NCI-H82 (cell line): Measurements from ENCODE around the gene SUSD4.

Experiments used
- DNase-seq: peaks from one replicate; lab custom pipeline; 2025; lab: John Stamatoyannopoulos, UW

SUSD4 gene

DNA sequence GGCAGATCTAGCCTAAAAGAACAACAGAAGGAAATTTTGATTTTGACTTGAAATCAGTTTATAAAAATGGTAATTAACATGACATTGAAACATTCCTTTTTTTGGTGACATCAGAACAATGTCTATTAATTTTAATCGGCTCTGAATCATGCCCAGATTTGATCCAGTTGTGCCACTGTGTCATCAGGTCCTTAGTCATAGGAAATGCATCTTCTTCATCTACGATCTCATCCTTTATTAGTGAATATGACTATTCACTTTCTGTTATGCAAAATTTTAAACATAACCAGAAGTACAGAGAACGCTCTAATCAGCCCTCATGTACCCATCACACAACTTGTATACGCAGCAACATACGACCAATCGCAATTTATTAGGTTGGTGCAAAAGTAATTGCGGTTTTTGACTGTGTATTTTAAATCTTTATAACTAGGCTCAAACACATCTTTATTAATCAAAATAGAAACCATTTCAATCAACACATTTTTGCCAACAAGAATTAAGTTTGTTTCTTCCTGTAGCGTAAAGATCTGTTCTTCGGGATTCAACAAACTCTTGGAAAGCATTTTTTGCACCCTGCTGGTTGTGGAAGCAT, 180.6 kb downstream of the SUSD4 start:
- DNase-seq, result no peak

DNA sequence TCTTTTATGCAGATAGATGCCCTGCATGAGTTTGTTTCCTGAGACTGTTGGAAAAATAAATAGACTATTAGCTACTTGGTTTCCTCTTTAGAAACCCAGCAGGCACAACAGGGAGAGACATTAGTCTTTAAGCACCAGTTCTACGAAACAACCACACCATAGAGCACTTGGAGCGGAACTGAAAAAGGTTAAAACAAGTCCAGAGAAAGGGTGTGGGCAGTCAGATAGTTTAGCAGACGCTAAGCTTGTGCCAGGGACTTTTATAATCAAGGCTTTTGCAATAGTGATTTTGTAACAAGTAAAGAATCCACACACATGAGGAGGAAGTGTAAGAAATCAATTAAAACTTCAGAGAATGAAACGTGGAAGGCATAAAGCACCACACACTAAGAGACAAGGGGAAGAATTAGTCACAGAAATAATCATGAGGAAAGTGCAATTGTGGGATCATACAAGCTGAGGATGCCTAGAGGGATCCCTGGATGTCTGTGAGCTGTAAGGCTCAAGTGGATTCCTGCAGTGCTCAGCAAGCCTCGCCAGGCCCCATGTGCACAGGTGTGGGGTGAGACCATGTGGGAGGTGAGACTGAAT, 183.2 kb downstream of the SUSD4 start:
- no peak for DNase-seq

DNA sequence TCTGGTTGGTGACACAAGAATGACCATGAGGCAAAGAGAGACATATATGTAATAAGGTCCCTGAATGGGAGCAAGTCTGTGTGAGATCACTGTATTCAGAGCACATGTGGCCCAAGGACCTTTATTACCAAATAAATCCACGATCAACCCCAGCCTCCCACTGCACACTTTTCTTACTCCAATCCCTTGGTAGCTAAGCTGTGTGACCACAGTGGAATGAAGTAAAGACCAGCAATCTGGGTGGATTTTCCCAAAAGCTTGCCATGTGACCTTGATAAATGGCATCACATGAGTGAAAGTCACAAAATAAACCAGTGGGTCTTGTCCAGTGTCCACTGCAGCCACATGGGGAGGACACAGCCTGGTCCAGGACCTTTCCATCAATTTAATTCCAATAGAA, 184.2 kb downstream of the SUSD4 start:
- DNase-seq, result no peak

DNA sequence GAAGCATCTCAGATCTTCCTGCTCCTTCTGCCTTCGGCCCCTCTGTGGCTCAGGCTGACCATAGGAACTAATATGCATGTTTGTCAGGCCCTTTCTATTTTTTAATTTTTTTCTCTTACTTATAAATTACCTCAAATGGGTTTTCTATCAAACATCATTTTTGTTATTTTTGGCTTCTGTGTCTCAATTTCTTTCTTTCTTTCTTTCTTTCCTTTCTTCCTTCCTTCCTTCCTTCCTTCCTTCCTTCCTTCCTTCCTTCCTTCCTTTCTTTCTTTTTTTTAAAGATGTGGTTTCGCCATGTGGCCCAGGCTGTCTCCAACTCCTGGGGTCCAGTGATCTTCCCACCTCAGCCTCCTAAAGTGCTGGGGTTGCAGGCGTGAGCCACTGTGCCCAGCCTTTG, 184.7 kb downstream of the SUSD4 start:
- DNase-seq, result no peak

DNA sequence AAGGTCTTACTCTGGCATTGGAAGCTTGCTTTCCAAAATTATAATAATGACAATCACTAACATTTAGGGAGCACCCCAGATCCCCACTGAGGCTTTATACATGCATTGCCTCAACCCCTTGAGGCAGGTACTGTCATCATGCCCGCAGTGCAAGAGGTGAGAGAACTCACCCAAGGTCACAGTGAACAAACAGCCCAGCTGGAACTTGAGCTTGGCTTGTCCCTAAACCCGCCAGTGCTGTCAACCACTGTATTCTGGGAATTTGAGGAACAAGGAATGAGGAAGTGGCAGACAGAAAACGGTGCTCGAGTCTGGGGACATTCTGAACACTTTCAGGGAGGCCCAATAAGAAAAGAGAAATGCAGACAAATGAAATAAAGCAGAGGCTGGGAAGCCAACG, 186.3 kb downstream of the SUSD4 start:
- DNase-seq, result no peak

DNA sequence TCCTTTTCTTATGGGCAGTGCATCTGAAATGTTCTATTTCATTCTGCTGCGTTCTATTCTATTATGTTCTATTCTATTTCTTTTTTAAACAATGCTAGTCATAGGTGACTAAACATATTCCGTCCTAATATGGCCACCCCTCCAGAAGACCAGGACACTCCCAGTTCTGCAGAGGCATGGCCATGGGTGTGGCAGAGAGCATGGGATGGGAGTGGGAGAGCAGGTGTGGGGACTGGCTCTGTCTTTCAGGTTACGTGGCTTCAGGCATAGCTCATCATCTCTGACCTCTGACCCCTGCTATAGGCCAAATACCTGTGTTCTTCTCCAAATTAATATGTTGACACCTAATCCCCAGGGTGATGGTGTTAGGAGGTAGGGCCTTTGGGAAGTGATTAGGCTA, 187.5 kb downstream of the SUSD4 start:
- no peak for DNase-seq

DNA sequence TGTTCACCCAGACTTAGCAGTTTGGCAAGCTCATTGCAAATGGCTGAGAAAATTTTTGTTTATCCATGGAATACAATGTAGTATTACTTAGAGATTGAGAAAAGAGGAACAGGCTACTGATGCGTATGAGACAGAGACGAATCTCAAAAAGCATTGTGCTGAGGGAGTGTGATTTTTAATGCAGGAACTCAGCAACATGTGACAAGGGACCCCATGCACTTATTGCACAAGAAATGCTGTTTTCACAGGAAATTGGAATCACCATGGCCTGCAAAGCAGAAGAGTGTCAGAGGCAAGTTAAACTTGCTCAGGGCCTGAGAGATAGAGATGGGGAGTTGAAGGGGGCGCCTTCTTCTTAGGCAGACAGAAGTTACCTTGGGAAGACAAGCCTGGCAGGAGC, 188.3 kb downstream of the SUSD4 start:
- DNase-seq, result no peak

DNA sequence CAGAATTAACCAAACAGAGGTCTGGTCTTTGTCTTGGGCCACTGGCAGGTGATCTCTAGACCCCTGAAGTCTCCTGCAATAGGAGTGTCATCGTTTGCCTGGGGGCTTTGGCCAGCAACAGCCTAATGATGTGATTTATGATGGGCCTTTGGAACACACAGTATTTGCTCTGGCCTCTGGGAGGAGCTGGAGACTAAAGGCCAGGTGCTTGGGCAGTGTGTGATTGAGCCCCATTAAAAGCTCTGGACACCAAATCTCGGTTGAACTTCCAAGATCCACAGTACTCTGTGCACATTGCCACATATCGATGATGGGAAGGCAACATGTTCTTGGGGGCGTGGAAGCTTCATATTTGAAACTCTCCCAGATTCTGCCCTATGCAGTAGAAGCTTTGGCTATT, 188.9 kb downstream of the SUSD4 start:
- peak; percentile 73 for DNase-seq
